IPS-11a (cell line): ENCODE measurements around the gene PARVG.

Experiments used
- H3K4me3 ChIP-seq: one replicate; pipeline ENCODE4 v1.5.1; 2013; ENCODE audit warnings: low read depth, low read length, control low read depth

Gene PARVG

GRCh38 chr22:44180706-44181032 lies at the start of gene PARVG:
PARVG (plus strand) TSS chr22:44180925; CDS start chr22:44183330, 2,405 bp downstream.
- no peak within 1 kb of the TSS for H3K4me3 ChIP-seq

GRCh38 chr22:44131412-44131811 lies 49.3 kb upstream of the PARVG start:
- H3K4me3 ChIP-seq = no peak overlapping the region

- H3K4me3 ChIP-seq = no peak overlapping the region
Measured at GRCh38 chr22:44131989-44132685, 48.6 kb upstream of the PARVG start.

GRCh38 chr22:44132724-44133123 lies 48.0 kb upstream of the PARVG start:
- H3K4me3 ChIP-seq = no peak overlapping the region

- H3K4me3 ChIP-seq = no peak overlapping the region
Measured at GRCh38 chr22:44133161-44133560, 47.6 kb upstream of the PARVG start.

GRCh38 chr22:44133901-44134571 lies 46.7 kb upstream of the PARVG start:
- no peak overlapping the region for H3K4me3 ChIP-seq

- H3K4me3 ChIP-seq = no peak overlapping the region
Measured at GRCh38 chr22:44136112-44136511, 44.6 kb upstream of the PARVG start.

GRCh38 chr22:44136786-44137185 lies 43.9 kb upstream of the PARVG start:
- no peak overlapping the region for H3K4me3 ChIP-seq

- no peak overlapping the region for H3K4me3 ChIP-seq
Measured at GRCh38 chr22:44137415-44137814, 43.3 kb upstream of the PARVG start.

- H3K4me3 ChIP-seq = no peak overlapping the region
Measured at GRCh38 chr22:44139773-44140172, 41.0 kb upstream of the PARVG start.

GRCh38 chr22:44142421-44143104 lies 38.2 kb upstream of the PARVG start:
- no peak overlapping the region for H3K4me3 ChIP-seq

GRCh38 chr22:44143105-44143474 lies 37.6 kb upstream of the PARVG start:
- H3K4me3 ChIP-seq = no peak overlapping the region

- no peak overlapping the region for H3K4me3 ChIP-seq
Measured at GRCh38 chr22:44143579-44143978, 37.1 kb upstream of the PARVG start.

- no peak overlapping the region for H3K4me3 ChIP-seq
Measured at GRCh38 chr22:44144046-44144569, 36.6 kb upstream of the PARVG start.

GRCh38 chr22:44145544-44145943 lies 35.2 kb upstream of the PARVG start:
- H3K4me3 ChIP-seq = no peak overlapping the region

- H3K4me3 ChIP-seq = no peak overlapping the region
Measured at GRCh38 chr22:44146088-44146861, 34.5 kb upstream of the PARVG start.

- no peak overlapping the region for H3K4me3 ChIP-seq
Measured at GRCh38 chr22:44147008-44147645, 33.6 kb upstream of the PARVG start.

- H3K4me3 ChIP-seq = no peak overlapping the region
Measured at GRCh38 chr22:44147821-44148574, 32.7 kb upstream of the PARVG start.

GRCh38 chr22:44151676-44152075 lies 29.0 kb upstream of the PARVG start:
- H3K4me3 ChIP-seq = no peak overlapping the region

GRCh38 chr22:44153710-44154109 lies 27.0 kb upstream of the PARVG start:
- H3K4me3 ChIP-seq = no peak overlapping the region
